ENCODE measurements around the gene ARPC1B.
"Not testable (repeated sequence)": the region's sequence is repeated elsewhere in the genome, so short reads cannot be mapped to it uniquely, and the experiment has no call there.

Gene ARPC1B

GRCh38 chr7:99368750-99369389 lies 5.7 kb upstream of the ARPC1B start:
- DNase-seq (ENCODE audit: low read depth) = no peak

GRCh38 chr7:99369767-99370391 lies 4.7 kb upstream of the ARPC1B start:
- DNase-seq (ENCODE audit: low read depth) = no peak

DNA sequence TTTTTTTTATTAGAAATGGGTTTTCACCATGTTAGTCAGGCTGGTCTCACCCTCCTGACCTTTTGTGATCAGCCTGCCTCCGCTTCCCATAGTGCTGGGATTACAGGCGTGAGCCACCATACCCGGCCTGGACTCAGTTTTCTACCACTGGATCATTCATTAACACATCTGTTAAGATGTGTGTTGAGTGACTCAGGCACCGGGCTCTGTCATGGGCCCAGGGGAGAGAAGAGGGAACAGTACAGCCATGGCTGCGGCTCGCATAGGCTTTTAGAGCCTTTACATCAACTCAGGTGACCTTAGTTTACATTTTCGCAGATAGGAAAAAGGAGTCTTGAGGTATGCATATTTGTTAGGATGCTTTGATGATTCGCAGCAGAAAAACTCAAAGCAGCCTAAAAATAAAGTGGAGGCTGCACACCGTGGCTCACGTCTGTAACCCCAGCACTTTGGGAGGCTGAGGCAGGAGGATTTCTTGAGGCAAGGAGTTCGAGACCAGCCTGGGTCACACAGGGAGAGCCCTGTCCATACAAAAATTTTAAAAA lies 3.1 kb upstream of the ARPC1B start:
- DNase-seq (ENCODE audit: low read depth) = no peak

- DNase-seq (ENCODE audit: low read depth) = no peak
These were observed 2.0 kb upstream of the ARPC1B start for GRCh38 chr7:99372275-99373090.

DNA sequence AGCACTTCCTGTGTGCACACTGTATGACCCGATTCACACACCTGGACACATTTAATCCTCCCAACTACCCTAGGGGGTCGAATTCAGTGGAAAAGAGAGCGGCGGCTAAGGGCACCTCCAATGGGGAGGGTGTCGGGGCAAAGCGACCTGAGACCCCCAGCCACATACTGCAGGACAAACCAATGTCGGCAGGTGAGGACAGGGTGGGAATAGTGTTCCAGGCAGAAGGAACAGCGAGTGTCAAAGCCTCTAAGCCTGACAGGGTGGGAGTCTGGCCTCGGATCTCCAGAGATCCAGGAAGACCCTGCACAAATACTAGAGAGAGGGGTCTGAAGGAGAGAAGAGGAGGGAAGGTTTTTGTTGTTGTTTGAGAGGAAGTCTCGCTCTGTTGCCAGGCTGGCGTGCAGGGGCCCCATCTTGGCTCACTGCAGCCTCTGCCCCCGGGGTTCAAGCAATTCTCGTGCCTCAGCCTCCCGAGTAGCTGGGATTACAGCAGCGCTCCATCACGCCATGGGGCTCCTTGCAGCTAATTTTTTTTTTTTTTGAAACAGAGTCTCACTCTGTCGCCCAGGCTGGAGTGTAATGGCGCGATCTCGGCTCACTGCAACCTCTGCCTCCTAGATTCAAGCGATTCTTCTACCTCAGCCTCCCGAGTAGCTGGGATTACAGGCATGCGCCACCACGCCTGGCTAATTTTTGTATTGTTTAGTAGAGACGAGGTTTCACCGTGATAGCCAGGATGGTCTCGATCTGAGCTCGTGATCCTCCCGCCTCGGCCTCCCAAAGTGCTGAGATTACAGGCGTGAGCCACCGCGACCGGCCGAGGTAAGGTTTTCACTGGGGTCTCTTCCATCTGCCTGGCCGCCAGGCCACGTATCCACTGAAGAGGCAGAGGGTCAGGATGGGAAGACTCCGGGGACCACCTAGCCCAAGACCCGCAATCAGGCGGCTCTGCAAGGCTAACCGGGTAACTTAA lies 1.2 kb upstream of the ARPC1B start:
- no peak for DNase-seq (ENCODE audit: low read depth)

GRCh38 chr7:99375070-99375807 lies 709 bp downstream of the ARPC1B start:
- DNase-seq (ENCODE audit: low read depth) = no peak

- peak; percentile 59 for DNase-seq (ENCODE audit: low read depth)
These were observed 4.6 kb downstream of the ARPC1B start for GRCh38 chr7:99379043-99379577.

GRCh38 chr7:99379693-99380031 lies 5.1 kb downstream of the ARPC1B start:
- DNase-seq (ENCODE audit: low read depth) = not testable (repeated sequence)

DNA sequence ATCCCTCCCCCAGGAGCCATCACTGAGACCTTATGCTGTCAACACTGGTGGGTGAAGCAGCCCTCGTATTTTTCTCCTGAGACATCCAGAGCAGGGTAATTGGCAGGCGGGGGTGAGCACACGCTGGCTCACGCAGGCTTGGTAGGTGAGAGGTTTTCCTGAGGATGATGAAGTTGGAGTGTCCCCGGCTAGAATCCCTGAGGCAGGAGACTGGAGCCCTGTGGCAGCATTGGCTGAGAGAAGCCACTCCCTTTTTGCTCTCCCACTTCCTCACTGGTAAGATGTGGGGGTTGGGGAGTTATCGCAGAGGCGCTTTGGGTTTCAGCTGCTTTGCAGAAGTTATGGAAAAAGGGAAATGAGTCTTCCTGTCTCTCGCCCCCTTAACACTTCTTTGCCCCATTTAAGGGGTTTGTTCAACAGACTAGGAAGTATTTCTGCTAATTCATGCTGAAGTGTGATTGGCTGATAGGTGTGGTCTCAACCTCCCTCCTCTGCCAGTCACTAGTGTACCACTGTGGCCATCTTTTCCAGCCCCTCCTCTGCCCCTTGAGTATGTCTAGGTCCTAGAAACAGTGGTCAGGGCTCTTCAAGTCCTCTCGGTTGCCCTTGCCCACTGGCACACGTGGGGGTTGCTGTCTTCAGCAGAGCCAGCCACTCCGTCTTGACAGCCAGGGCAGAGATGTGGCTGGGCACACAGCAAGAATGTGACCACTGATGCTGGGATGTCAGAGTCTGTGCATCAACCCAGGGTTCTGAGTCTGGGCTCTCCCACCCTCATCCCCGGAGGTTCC lies 5.7 kb downstream of the ARPC1B start:
- peak; percentile 80 for DNase-seq (ENCODE audit: low read depth)

DNA sequence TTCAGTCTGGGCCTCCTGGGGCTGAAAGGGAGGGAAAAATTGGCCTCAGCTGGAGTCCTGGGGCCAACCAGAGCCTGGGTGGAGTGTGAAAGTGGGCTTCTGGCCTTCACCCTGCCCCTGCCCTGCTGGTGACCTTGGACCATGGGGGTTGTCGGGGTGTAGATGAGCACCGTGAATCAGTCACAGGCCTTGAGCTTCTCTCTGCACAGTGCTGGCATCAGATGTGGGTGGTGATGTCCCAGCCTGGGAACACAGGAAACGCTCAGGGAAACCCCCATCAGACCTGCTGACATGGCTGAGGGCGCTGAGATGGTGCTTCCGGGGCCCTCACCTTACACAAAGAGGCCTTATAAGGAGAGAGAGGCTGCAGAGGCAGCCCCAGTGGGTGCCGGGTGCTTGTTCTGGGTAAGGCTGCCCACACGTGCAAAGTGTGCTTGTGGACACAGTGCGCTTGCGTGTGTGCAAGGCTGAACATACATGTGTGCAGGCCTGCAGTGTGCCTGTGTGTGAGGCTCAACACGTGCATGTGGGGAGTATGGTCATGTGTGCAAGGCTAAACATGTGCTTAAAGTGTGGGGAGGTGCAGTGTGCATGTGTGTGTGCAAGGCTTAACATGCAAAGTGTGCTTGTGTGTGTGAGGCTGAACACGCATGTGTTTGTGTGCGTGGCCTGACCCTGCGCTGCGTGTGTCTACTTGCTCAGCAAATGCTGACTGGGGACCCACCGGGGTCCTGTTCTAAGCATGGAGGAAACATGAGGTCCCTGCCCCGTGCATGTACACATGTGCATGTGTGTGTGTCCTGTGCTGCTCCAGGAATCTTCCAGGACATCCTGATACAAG lies 6.5 kb downstream of the ARPC1B start:
- no peak for DNase-seq (ENCODE audit: low read depth)

- DNase-seq (ENCODE audit: low read depth) = no peak
These were observed 7.1 kb downstream of the ARPC1B start for GRCh38 chr7:99381664-99382075.

- no peak for DNase-seq (ENCODE audit: low read depth)
These were observed 8.7 kb downstream of the ARPC1B start for GRCh38 chr7:99383203-99383602.

DNA sequence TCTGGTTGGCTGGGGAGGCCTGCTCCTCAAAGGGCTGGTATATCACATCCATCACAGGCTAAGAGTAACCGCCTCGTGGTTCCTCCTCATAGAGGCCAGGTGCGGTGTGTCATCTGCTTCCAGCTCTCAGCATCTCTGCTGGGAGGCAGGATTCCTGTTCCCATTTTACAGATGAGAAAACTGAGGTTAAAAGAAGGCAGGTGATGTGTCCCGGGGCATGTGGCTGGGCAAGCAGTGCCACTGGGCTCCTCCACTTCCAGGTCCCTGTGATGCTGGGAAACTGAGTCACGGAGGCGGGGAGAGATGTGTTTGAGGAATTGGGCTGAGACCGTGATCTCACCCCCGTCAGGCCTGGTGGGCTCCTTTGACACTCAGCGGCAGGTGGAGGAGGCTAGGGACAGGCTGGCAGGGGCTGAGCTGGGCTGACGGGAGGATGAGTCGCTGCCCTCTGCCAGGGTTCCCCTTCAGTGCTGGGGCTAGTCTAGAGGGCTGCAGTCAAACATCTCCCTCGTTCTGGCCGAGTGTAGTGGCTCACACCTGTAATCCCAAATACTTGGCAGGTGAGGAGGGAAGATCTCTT lies 9.4 kb downstream of the ARPC1B start:
- no peak for DNase-seq (ENCODE audit: low read depth)

GRCh38 chr7:99384523-99384922 lies 10.0 kb downstream of the ARPC1B start:
- DNase-seq (ENCODE audit: low read depth) = no peak

- no peak for DNase-seq (ENCODE audit: low read depth)
These were observed 11.0 kb downstream of the ARPC1B start for GRCh38 chr7:99385564-99385963.

DNA sequence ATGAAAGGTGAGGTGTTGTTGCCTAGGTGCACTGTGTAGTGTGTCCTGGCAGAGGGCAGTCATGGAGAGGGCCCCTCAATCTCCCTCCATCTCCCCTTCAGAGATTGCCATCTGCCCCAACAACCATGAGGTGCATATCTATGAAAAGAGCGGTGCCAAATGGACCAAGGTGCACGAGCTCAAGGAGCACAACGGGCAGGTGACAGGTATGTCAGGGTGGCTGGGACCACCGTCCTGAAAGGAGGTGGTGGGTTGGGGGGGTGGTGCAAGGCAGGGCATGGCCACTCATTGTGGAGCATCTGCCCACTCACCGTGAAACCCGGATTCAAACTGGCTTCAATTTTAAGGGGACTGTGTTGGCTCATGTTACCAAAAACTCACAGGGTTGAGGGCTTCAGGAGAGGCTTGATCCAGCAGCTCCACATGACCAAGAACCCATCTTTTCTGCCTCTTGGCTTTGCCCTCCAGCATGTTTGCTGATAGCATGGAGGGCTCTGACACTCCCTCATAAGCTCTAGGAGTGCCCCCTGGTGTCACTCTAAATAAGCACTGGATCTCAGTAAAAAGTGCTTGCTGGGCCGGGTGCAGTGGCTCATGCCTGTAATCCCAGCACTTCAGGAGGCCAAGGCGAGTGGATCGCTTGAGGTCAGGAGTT lies 12.2 kb downstream of the ARPC1B start:
- peak; percentile 41 for DNase-seq (ENCODE audit: low read depth)

- not testable (repeated sequence) for DNase-seq (ENCODE audit: low read depth)
These were observed 12.7 kb downstream of the ARPC1B start for GRCh38 chr7:99387239-99387635.

DNA sequence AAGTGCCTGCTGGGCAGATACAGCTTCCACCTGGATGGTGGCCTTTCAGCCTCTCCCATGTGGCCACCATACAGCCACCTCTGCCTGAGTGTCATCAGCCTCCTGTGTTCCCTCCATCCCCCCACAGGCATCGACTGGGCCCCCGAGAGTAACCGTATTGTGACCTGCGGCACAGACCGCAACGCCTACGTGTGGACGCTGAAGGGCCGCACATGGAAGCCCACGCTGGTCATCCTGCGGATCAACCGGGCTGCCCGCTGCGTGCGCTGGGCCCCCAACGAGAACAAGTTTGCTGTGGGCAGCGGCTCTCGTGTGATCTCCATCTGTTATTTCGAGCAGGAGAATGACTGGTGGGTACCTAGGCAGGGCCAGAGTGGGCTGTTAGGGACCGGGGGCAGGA lies 13.4 kb downstream of the ARPC1B start:
- DNase-seq (ENCODE audit: low read depth) = no peak
